Measurements from ENCODE around the gene WASF3. TPM values are rescaled to one million over a fixed set of nuclear protein-coding genes. Genes with fewer than 3 reads are reported as not detected.
A peak's percentile ranks its signal among the peaks of the same experiment; 100 is the strongest.

WASF3 gene
- total RNA-seq, 1 donor from 2014 or later = 9.4 TPM

- DNase-seq (ENCODE audit: low spot score) = no peak
Measured at GRCh38 chr13:26587251-26587650, 29.8 kb downstream of the WASF3 start.

- no peak for DNase-seq (ENCODE audit: low spot score)
Measured at GRCh38 chr13:26589226-26589625, 31.7 kb downstream of the WASF3 start.

- DNase-seq (ENCODE audit: low spot score) = peak; percentile 4
Measured at GRCh38 chr13:26589754-26590153, 32.3 kb downstream of the WASF3 start.

GRCh38 chr13:26590379-26590778, 32.9 kb downstream of the WASF3 start:
- no peak for DNase-seq (ENCODE audit: low spot score)

- no peak for DNase-seq (ENCODE audit: low spot score)
Measured at GRCh38 chr13:26590951-26591350, 33.5 kb downstream of the WASF3 start.

GRCh38 chr13:26591672-26592071, 34.2 kb downstream of the WASF3 start:
- no peak for DNase-seq (ENCODE audit: low spot score)

- DNase-seq (ENCODE audit: low spot score) = no peak
Measured at GRCh38 chr13:26593661-26594060, 36.2 kb downstream of the WASF3 start.

GRCh38 chr13:26594363-26594762, 36.9 kb downstream of the WASF3 start:
- no peak for DNase-seq (ENCODE audit: low spot score)

GRCh38 chr13:26596458-26596857, 39.0 kb downstream of the WASF3 start:
- DNase-seq (ENCODE audit: low spot score) = no peak

- DNase-seq (ENCODE audit: low spot score) = no peak
Measured at GRCh38 chr13:26599403-26599802, 41.9 kb downstream of the WASF3 start.

GRCh38 chr13:26599860-26600259, 42.4 kb downstream of the WASF3 start:
- no peak for DNase-seq (ENCODE audit: low spot score)

GRCh38 chr13:26600343-26600742, 42.9 kb downstream of the WASF3 start:
- DNase-seq (ENCODE audit: low spot score) = peak; percentile 46

- no peak for DNase-seq (ENCODE audit: low spot score)
Measured at GRCh38 chr13:26601669-26602068, 44.2 kb downstream of the WASF3 start.

- no peak for DNase-seq (ENCODE audit: low spot score)
Measured at GRCh38 chr13:26602783-26603182, 45.3 kb downstream of the WASF3 start.

- DNase-seq (ENCODE audit: low spot score) = no peak
Measured at GRCh38 chr13:26604784-26605545, 47.5 kb downstream of the WASF3 start.

GRCh38 chr13:26605845-26606244, 48.4 kb downstream of the WASF3 start:
- no peak for DNase-seq (ENCODE audit: low spot score)

- no peak for DNase-seq (ENCODE audit: low spot score)
Measured at GRCh38 chr13:26606631-26607030, 49.1 kb downstream of the WASF3 start.

- no peak for DNase-seq (ENCODE audit: low spot score)
Measured at GRCh38 chr13:26614721-26615120, 57.2 kb downstream of the WASF3 start.

GRCh38 chr13:26616126-26616525, 58.6 kb downstream of the WASF3 start:
- no peak for DNase-seq (ENCODE audit: low spot score)

- no peak for DNase-seq (ENCODE audit: low spot score)
Measured at GRCh38 chr13:26618726-26619125, 61.2 kb downstream of the WASF3 start.

- DNase-seq (ENCODE audit: low spot score) = no peak
Measured at GRCh38 chr13:26619358-26619757, 61.9 kb downstream of the WASF3 start.

- no peak for DNase-seq (ENCODE audit: low spot score)
Measured at GRCh38 chr13:26621731-26622401, 64.4 kb downstream of the WASF3 start.

- no peak for DNase-seq (ENCODE audit: low spot score)
Measured at GRCh38 chr13:26623125-26623524, 65.6 kb downstream of the WASF3 start.
